ENCODE measurements around the gene NUP42.
A peak's percentile ranks its signal among the peaks of the same experiment; 100 is the strongest.

NUP42 gene

DNA sequence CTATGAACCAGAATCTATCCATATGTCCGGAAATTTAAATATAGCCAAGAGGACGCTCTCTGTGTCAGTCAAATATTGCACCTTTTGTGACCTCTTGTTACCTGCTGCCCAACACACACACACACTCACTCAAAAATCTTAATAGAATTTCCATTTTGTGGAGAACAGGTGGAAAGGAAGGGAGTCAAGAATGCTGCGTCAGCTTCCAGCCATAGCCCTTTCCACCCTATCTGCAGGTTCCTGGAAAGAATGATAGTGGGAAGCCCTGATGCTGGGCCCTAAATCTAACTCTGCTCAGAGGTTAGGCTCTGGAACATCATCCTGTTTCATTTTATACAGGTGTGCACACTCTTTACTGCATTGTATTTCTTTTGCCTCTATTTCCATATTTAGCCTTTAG is 55.2 kb downstream of the NUP42 start:
- no peak for DNase-seq

DNA sequence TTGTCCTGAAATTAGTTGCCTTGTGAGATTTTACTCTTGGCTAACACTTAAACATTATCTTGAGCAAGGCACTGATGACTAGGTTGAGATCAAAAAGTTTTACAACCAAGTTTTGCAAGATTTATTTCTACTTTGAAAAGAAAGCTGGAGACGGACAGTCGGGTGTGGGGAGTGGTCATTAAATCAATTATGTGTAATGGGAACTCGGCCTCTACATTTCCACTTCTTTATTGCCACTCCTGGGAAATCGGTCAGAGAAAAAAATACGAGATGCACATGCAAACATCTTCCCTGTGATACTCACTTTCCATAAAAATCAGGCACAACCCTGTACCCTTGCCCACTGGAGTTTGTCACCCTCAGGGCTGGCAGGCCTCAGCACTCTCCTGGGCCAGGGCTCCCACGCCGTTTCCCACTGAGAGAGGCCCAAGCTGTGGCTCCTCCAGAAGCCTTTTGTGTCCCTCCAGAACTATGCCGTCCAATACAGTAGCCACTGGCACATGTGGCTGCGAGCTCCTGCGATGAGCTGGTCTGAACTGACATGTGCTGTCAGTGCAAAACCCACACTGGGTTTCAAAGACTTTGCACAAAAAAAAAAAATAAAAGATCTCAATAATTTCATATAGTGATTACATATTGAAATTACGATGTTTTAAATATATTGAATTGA is 57.3 kb downstream of the NUP42 start:
- DNase-seq = no peak

DNA sequence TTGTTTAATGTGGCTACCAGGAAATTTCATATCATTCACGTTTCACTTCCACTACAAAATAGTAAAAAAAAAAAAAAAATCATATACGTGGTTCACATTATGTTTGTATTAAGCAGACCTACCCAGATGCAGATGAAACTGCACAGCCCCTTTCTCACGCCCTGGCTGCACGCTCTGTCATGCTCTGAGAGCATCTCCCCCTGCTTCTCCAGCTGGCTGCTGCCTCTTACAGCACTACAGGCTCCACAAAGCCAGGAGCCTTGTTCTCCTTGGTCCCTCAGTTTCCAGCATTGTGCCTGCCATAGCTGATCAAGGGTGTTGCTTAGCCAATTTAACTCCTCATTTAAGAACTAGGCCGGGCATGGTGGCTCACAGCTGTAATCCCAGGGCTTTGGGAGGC is 57.9 kb downstream of the NUP42 start:
- DNase-seq = no peak

DNA sequence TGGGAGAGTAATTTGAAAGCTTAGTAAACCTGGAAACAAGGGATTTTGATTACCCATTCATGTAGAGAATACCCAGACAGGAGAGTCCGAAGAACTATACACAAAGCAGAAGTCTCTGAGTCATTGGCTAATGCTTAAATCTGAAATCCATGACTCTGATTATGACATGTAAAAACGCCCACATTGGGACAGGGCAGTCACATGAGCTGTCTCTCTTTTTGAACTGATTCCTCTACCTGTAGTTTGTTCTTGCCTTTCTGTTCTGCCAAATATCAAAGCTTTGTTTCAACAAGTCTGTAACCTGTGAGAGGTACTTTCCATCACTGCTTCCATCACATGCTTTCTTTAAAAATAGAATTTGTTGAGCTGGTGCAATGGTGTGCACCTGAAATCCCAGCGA is 60.5 kb downstream of the NUP42 start:
- DNase-seq = no peak

DNA sequence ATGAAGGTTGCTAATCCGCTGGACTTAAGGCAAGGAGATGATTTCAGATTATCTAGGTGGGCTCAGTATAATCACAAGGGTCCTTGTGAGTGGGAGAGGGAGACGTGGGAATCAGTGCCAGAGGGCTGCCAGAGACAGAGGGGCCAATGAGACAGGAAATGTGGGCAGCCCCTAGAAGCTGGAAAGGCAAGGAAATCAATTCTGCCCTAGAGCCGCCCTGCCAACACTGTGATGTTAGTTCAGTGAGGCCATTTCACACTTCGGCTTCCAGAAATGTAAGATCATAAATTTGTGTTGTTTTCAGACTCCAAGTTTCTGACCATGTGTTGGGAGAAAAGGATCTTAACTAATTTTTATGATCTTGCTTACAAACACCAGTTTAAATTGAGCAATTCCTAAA is 61.1 kb downstream of the NUP42 start:
- no peak for DNase-seq

GRCh38 chr7:23246555-23246954 is 64.7 kb downstream of the NUP42 start, which contains the start of gene GPNMB:
GPNMB (plus strand) TSS chr7:23246775; CDS start chr7:23246858, 83 bp downstream.
- peak; percentile 55 for DNase-seq

GRCh38 chr7:23247046-23247602 is 65.3 kb downstream of the NUP42 start:
- no peak for DNase-seq

- DNase-seq = no peak
These were observed 65.9 kb downstream of the NUP42 start for GRCh38 chr7:23247603-23248335.

GRCh38 chr7:23249486-23249885 is 67.6 kb downstream of the NUP42 start:
- DNase-seq = no peak
